HL-60 (cell line): ENCODE measurements around the gene PPP3CB.

ENCODE experiments used
- CTCF ChIP-seq: IDR thresholded peaks from one replicate; pipeline ENCODE4 v1.5.1; 2011; ENCODE audit warnings: low read length, control low read depth, inconsistent platforms; ENCODE audit not compliant: insufficient read depth
- GABPA ChIP-seq: IDR thresholded peaks from 2 replicates; pipeline ENCODE4 v1.6.1; 2012; ENCODE audit warnings: low read depth
- TF ChIP-seq, protein P1 (sequence below): IDR thresholded peaks from 2 replicates; pipeline ENCODE4 v1.6.1; 2012; ENCODE audit warnings: low read depth; ENCODE audit not compliant: insufficient replicate concordance

DNA sequence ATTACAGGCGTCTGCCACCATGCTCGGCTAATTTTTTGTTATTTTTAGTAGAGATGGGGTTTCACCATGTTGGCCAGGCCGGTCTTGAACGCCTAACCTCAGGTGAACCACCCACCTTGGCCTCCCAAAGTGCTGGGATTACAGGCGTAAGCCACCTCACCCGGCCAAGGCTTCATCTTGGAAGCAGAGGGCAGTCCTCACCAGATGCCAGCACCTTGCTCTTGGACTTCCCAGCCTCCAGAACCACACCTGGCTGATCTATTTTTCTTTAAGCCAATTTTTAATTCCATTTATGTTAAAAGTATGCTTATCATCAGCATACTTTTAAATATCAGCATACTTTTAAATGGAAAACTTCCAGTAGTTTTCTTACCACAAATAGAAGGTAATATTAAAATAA lies 94.2 kb downstream of the PPP3CB start:
- TF ChIP-seq, protein P1, sequence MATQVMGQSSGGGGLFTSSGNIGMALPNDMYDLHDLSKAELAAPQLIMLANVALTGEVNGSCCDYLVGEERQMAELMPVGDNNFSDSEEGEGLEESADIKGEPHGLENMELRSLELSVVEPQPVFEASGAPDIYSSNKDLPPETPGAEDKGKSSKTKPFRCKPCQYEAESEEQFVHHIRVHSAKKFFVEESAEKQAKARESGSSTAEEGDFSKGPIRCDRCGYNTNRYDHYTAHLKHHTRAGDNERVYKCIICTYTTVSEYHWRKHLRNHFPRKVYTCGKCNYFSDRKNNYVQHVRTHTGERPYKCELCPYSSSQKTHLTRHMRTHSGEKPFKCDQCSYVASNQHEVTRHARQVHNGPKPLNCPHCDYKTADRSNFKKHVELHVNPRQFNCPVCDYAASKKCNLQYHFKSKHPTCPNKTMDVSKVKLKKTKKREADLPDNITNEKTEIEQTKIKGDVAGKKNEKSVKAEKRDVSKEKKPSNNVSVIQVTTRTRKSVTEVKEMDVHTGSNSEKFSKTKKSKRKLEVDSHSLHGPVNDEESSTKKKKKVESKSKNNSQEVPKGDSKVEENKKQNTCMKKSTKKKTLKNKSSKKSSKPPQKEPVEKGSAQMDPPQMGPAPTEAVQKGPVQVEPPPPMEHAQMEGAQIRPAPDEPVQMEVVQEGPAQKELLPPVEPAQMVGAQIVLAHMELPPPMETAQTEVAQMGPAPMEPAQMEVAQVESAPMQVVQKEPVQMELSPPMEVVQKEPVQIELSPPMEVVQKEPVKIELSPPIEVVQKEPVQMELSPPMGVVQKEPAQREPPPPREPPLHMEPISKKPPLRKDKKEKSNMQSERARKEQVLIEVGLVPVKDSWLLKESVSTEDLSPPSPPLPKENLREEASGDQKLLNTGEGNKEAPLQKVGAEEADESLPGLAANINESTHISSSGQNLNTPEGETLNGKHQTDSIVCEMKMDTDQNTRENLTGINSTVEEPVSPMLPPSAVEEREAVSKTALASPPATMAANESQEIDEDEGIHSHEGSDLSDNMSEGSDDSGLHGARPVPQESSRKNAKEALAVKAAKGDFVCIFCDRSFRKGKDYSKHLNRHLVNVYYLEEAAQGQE, result no peak
- TF ChIP-seq CTCF (no peak), GABPA (no peak)
